Measurements from ENCODE around the gene GSDMA.
A peak's percentile ranks its signal among the peaks of the same experiment; 100 is the strongest.

The GSDMA gene

GRCh38 chr17:40023590-40024292, 60.9 kb downstream of the GSDMA start:
- Mint-ChIP-seq H3K4me3 (no peak overlapping the region), H3K36me3 (ENCODE audit: low read depth) (peaks cover 88% of the 10 kb centered on the region), H3K4me1 (ENCODE audit: low read depth) (peaks cover 22% of the 10 kb centered on the region), H3K9me3 (no peaks in the 10 kb centered on the region), H3K27ac (no peak overlapping the region), H3K27me3 (no peaks in the 10 kb centered on the region)
- no peak for DNase-seq

- H3K36me3 Mint-ChIP-seq (ENCODE audit: low read depth), result peaks cover 88% of the 10 kb centered on the region
- no peak overlapping the region for H3K27ac Mint-ChIP-seq
- peaks cover 22% of the 10 kb centered on the region for H3K4me1 Mint-ChIP-seq (ENCODE audit: low read depth)
- H3K27me3 Mint-ChIP-seq, result no peaks in the 10 kb centered on the region
- no peaks in the 10 kb centered on the region for H3K9me3 Mint-ChIP-seq
- H3K4me3 Mint-ChIP-seq, result no peak overlapping the region
- no peak for DNase-seq
These were observed 62.1 kb downstream of the GSDMA start for GRCh38 chr17:40024901-40025300.

- DNase-seq, result no peak
- Mint-ChIP-seq H3K27ac (peak overlapping the region; percentile 19), H3K36me3 (ENCODE audit: low read depth) (peaks cover 87% of the 10 kb centered on the region), H3K9me3 (no peaks in the 10 kb centered on the region), H3K4me1 (ENCODE audit: low read depth) (peaks cover 22% of the 10 kb centered on the region), H3K27me3 (no peaks in the 10 kb centered on the region), H3K4me3 (no peak overlapping the region)
These were observed 62.8 kb downstream of the GSDMA start for GRCh38 chr17:40025559-40025958.

GRCh38 chr17:40025991-40026815, 63.4 kb downstream of the GSDMA start:
- H3K4me1 Mint-ChIP-seq (ENCODE audit: low read depth), result peaks cover 22% of the 10 kb centered on the region
- peak; percentile 55 for DNase-seq
- peak overlapping the region; percentile 19 for H3K27ac Mint-ChIP-seq
- peaks cover 88% of the 10 kb centered on the region for H3K36me3 Mint-ChIP-seq (ENCODE audit: low read depth)
- no peaks in the 10 kb centered on the region for H3K9me3 Mint-ChIP-seq
- H3K27me3 Mint-ChIP-seq, result no peaks in the 10 kb centered on the region
- no peak overlapping the region for H3K4me3 Mint-ChIP-seq

- peaks cover 88% of the 10 kb centered on the region for H3K36me3 Mint-ChIP-seq (ENCODE audit: low read depth)
- H3K4me1 Mint-ChIP-seq (ENCODE audit: low read depth), result peaks cover 22% of the 10 kb centered on the region
- H3K27ac Mint-ChIP-seq, result no peak overlapping the region
- no peaks in the 10 kb centered on the region for H3K9me3 Mint-ChIP-seq
- no peaks in the 10 kb centered on the region for H3K27me3 Mint-ChIP-seq
- DNase-seq, result peak; percentile 81
- H3K4me3 Mint-ChIP-seq, result no peak overlapping the region
These were observed 64.2 kb downstream of the GSDMA start for GRCh38 chr17:40026816-40027613.

All from activated T-cell treated with anti-CD3 and anti-CD28 coated beads, Interleukin-2, amount 50 U/mL, for 24 hours (primary cell).